ENCODE results near the gene HELT.

DNA sequence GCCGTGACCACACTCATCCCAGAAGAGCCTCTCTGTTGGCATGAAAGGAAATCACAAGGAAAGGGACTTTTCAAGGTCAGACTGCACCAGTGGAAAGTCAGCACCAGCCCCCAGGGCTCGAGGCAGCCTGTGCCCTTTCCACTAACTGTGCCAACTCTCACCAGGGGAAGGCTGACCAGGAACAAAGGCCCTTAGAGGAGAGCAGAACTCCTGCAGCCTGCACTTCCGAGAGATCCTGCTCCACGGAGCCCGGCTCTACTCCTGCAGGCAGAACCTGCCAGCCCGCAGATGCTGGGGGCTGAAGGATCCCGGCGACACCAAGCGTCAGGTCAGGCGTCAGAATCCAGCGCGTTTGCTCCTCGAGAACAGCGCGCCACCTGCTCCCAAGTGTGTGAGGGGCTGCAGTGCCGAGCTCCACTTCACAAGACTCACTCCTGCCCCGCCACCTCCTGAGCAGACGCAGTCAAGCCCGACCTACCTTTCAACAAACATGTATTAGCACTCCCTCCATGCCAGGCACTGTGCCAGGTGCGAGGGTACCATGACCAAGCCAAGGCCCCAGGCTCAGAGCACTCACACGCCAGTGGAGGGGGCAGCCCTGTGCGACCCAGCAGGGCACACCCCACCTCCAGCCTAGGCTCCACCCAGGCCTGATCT is 13.6 kb upstream of the HELT start:
- no peak for TF ChIP-seq CTCF (IDR thresholded peaks at IDR 0.05; ENCODE audit: low read depth, low read length, missing input control)
- no peak for TF ChIP-seq GABPA (IDR thresholded peaks at IDR 0.05 in 1 of 2, conservative IDR thresholded peaks at IDR 0.05 in 1 of 2)
- TF ChIP-seq HNF4A (conservative IDR thresholded peaks at IDR 0.05): no peak
